Adrenal gland (tissue), 12 donors: ENCODE results near the gene AFF1. TPM values are rescaled to one million over a fixed set of nuclear protein-coding genes. Genes with fewer than 3 reads are reported as not detected.

Source experiments
- DNase-seq, 7 donors: peaks; one replicate each; pipeline ENCODE4 v3.0.0-alpha.2; 2019 to 2020
- H3K27ac ChIP-seq, 5 donors: fragments of 200-600 bp; sonication (generic) in 4 of 5; 1 replicate in 3 of 5; 2 replicates in 2 of 5; pipeline versions ENCODE4 v1.5.1 to v1.8.0; 2016 to 2020; ENCODE audit warnings: mild to moderate bottlenecking in 1 of 5
- H3K27me3 ChIP-seq: fragments of 200-600 bp; 2 replicates; pipeline ENCODE4 v1.8.0; 2021
- H3K36me3 ChIP-seq, 2 donors: fragments of 200-600 bp; replicated peaks in 1 of 2; 1 replicate in 1 of 2; 2 replicates in 1 of 2; pipeline versions ENCODE4 v1.5.1 to v1.8.0; 2018 to 2022
- H3K4me1 ChIP-seq, 2 donors: fragments of 200-600 bp; replicated peaks in 1 of 2; 1 replicate in 1 of 2; 2 replicates in 1 of 2; pipeline versions ENCODE4 v1.5.1 to v1.8.0; 2018 to 2021
- H3K4me3 ChIP-seq, 4 donors: fragments of 200-600 bp; sonication (generic) in 3 of 4; one replicate each; pipeline ENCODE4 v1.5.1; 2016 to 2018
- H3K9me3 ChIP-seq, 3 donors: fragments of 200-600 bp; sonication (generic) in 1 of 3; replicated peaks in 1 of 3; 1 replicate in 2 of 3; 2 replicates in 1 of 3; pipeline versions ENCODE4 v1.5.1 to v1.8.0; 2016 to 2021
- POLR2A ChIP-seq, 2 donors: fragments of 450-650 bp; IDR thresholded peaks; one replicate each; pipeline ENCODE4 v1.6.1; 2017; ENCODE audit warnings: antibody characterized with exemption in 2 of 2, mild to moderate bottlenecking in 2 of 2, moderate library complexity in 1 of 2
- WGBS, 4 donors: extraction: QIAGEN DNeasy Blood & Tissue Kit in 2 of 4; methylation state at CpG; one replicate each; pipeline versions ENCODE4 v1.1.5 to v1.1.7; 2013 to 2017; 5-methylcytosine and 5-hydroxymethylcytosine counted together
- intact Hi-C, 2 donors: fragments of 100-400 bp; cut with DNase I; formaldehyde crosslinking; loops; one replicate each; pipeline versions ENCODE4 v1.14.1 to v1.15.0; 2022 to 2023
- polyA plus RNA-seq, 3 donors: library from polyadenylated mRNA; stranded (reverse); fragments of 200-250 nt in 2 of 3; fragments of 350-450 nt in 1 of 3; fragmentation: Illumina TruSeq in 1 of 3; extraction: RNeasy Lipid Tissue Mini Kit (QIAGEN cat#74804) in 1 of 3; gene quantifications; one replicate each; pipeline ENCODE4 v1.2.3, GENCODE V29; 2013 to 2014
- total RNA-seq, 9 donors: library from RNA; depleted of rRNA in 4 of 9; stranded (reverse); fragments of >200 nt in 4 of 9; fragments of 120-200 nt in 1 of 9; fragmentation: NEBNext Ultra II Directional in 1 of 9; extraction: Animal tissue kit (Norgen Biotek cat#: 25700) in 1 of 9; gene quantifications; one replicate each; pipeline versions ENCODE4 v1.1.0 to v1.2.4, GENCODE V29; 2013 to 2023
- TF ChIP-seq, protein P1 (sequence below), 6 experiments: fragments of 450-650 bp in 4 of 6; fragments of 200-600 bp in 2 of 6; sonication (generic) in 1 of 6; IDR thresholded peaks; 1 replicate in 5 of 6; 2 replicates in 1 of 6; pipeline versions ENCODE4 v1.5.1 to v1.8.0; 2016 to 2021; ENCODE audit warnings: antibody characterized with exemption in 6 of 6, mild to moderate bottlenecking in 2 of 6, moderate library complexity in 1 of 6
- donor health status: healthy with polysubstance abuse.
- donor health status: Bipolar disorder and iron deficiency.
- donor health status: DM: yes; HTN: yes; CAD: no.
- donor health status: DM: no; HTN: no; CAD: no.
- donor health status: DM: no; HTN: no; CAD: no.
- donor health status: DM: yes; HTN: yes; CAD: no.

AFF1 gene
- total and polyA plus RNA-seq, 12 donors: 9.9 to 109 (median 52.3) TPM

- H3K4me1 ChIP-seq: peaks cover 55 to 87% of the 10 kb centered on the region in 2 donors
- TF ChIP-seq, protein P1, sequence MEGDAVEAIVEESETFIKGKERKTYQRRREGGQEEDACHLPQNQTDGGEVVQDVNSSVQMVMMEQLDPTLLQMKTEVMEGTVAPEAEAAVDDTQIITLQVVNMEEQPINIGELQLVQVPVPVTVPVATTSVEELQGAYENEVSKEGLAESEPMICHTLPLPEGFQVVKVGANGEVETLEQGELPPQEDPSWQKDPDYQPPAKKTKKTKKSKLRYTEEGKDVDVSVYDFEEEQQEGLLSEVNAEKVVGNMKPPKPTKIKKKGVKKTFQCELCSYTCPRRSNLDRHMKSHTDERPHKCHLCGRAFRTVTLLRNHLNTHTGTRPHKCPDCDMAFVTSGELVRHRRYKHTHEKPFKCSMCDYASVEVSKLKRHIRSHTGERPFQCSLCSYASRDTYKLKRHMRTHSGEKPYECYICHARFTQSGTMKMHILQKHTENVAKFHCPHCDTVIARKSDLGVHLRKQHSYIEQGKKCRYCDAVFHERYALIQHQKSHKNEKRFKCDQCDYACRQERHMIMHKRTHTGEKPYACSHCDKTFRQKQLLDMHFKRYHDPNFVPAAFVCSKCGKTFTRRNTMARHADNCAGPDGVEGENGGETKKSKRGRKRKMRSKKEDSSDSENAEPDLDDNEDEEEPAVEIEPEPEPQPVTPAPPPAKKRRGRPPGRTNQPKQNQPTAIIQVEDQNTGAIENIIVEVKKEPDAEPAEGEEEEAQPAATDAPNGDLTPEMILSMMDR (IDR thresholded peaks at IDR 0.05): no peak
- TF ChIP-seq POLR2A (IDR thresholded peaks at IDR 0.05): no peak
- 86 to 98% (median 90%) methylated on average over 2 of the region's 2 CpGs for WGBS, 4 donors
- no peak for DNase-seq
- intact Hi-C loops: no loop called here
- H3K4me3 ChIP-seq: no peak overlapping the region
- no peaks in the 10 kb centered on the region for H3K36me3 ChIP-seq
- H3K27ac ChIP-seq: peak overlapping the region in 3 of 5 donors; percentile 51 to 75 (median 67)
- H3K9me3 ChIP-seq: no peaks in the 10 kb centered on the region
- H3K27me3 ChIP-seq: no peaks in the 10 kb centered on the region
These were observed 122.1 kb downstream of the AFF1 start for GRCh38 chr4:87056881-87057280.

GRCh38 chr4:87057835-87058355, 123.1 kb downstream of the AFF1 start:
- no peaks in the 10 kb centered on the region for H3K9me3 ChIP-seq
- no peaks in the 10 kb centered on the region for H3K27me3 ChIP-seq
- DNase-seq: no peak
- no peak overlapping the region for H3K4me3 ChIP-seq
- peak overlapping the region in 4 of 5 donors; percentile 25 to 75 (median 59) for H3K27ac ChIP-seq
- H3K4me1 ChIP-seq: peaks cover 55 to 85% of the 10 kb centered on the region in 2 donors
- TF ChIP-seq POLR2A (IDR thresholded peaks at IDR 0.05): no peak
- TF ChIP-seq, protein P1 (IDR thresholded peaks at IDR 0.05): no peak
- WGBS, 4 donors: 53 to 62% (median 57%) methylated on average over 6 of the region's 6 CpGs
- intact Hi-C loops: no loop called here
- H3K36me3 ChIP-seq: no peaks in the 10 kb centered on the region

GRCh38 chr4:87058356-87059073, 123.7 kb downstream of the AFF1 start:
- Histone ChIP-seq H3K9me3 (no peaks in the 10 kb centered on the region), H3K27me3 (no peaks in the 10 kb centered on the region), H3K27ac (peak overlapping the region in 4 of 5 donors; percentile 25 to 75 (median 59)), H3K36me3 (no peaks in the 10 kb centered on the region), H3K4me3 (no peak overlapping the region), H3K4me1 (peaks cover 52 to 79% of the 10 kb centered on the region in 2 donors)
- peak in 3 of 7 donors; percentile 40 to 46 (median 44) for DNase-seq
- intact Hi-C loops: no loop called here
- WGBS, 4 donors: 57 to 65% (median 59%) methylated on average over 7 of the region's 7 CpGs
- TF ChIP-seq, protein P1 (IDR thresholded peaks at IDR 0.05): peak in 1 of 6 experiments; percentile 26
- no peak for TF ChIP-seq POLR2A (IDR thresholded peaks at IDR 0.05)

GRCh38 chr4:87060957-87061356, 126.1 kb downstream of the AFF1 start:
- H3K9me3 ChIP-seq: no peaks in the 10 kb centered on the region
- peaks cover 28 to 54% of the 10 kb centered on the region in 2 donors for H3K4me1 ChIP-seq
- no peaks in the 10 kb centered on the region for H3K27me3 ChIP-seq
- 63 to 80% (median 67%) methylated on average over 5 of the region's 5 CpGs for WGBS, 4 donors
- TF ChIP-seq, protein P1 (IDR thresholded peaks at IDR 0.05): no peak
- TF ChIP-seq POLR2A (IDR thresholded peaks at IDR 0.05): no peak
- peaks cover 0 to 2% of the 10 kb centered on the region in 2 donors for H3K36me3 ChIP-seq
- intact Hi-C loops: no loop called here
- DNase-seq: no peak
- no peak overlapping the region for H3K27ac ChIP-seq
- no peak overlapping the region for H3K4me3 ChIP-seq
